HEK293T (cell line): ENCODE measurements around the gene TTLL11.

Source experiments
- CTCF ChIA-PET: fragments of 350-600 bp; formaldehyde crosslinking; extraction: SDS; loops from one replicate; lab custom pipeline; 2021; ENCODE audit warnings: antibody characterized with exemption, inconsistent platforms; lab: Yijun Ruan, JAX
- POLR2A ChIA-PET: fragments of 350-600 bp; formaldehyde crosslinking; extraction: SDS; loops from one replicate; lab custom pipeline; 2020; ENCODE audit warnings: antibody characterized with exemption, inconsistent platforms; lab: Yijun Ruan, JAX
- DNase-seq: peaks from one replicate; pipeline ENCODE4 v3.0.0; 2012; ENCODE audit warnings: mixed read lengths; ENCODE audit errors: extremely low spot score
- ARNT ChIP-seq: fragments of 450-650 bp; IDR thresholded peaks from 2 replicates; pipeline ENCODE4 v1.6.1; 2017; ENCODE audit warnings: mild to moderate bottlenecking
- BHLHE40 ChIP-seq: fragments of 450-650 bp; IDR thresholded peaks from 2 replicates; pipeline ENCODE4 v1.6.1; 2016; ENCODE audit warnings: mild to moderate bottlenecking, moderate library complexity, borderline replicate concordance
- CTBP1 ChIP-seq: fragments of 450-650 bp; IDR thresholded peaks from 2 replicates; pipeline ENCODE4 v1.6.1; 2016; ENCODE audit warnings: borderline replicate concordance
- ELF4 ChIP-seq: fragments of 450-650 bp; IDR thresholded peaks from 2 replicates; pipeline ENCODE4 v1.6.1; 2017; ENCODE audit warnings: antibody characterized with exemption
- FOXA1 ChIP-seq: fragments of 450-650 bp; IDR thresholded peaks from 2 replicates; pipeline ENCODE4 v1.6.1; 2016; ENCODE audit warnings: mild to moderate bottlenecking
- FOXK2 ChIP-seq: fragments of 450-650 bp; IDR thresholded peaks from 2 replicates; pipeline ENCODE4 v1.6.1; 2016; ENCODE audit warnings: mild to moderate bottlenecking
- FOXM1 ChIP-seq: fragments of 450-650 bp; IDR thresholded peaks from 2 replicates; pipeline ENCODE4 v1.6.1; 2017; ENCODE audit warnings: mild to moderate bottlenecking, borderline replicate concordance
- HDGF ChIP-seq: fragments of 450-650 bp; IDR thresholded peaks from 2 replicates; pipeline ENCODE4 v1.6.1; 2017; ENCODE audit warnings: antibody characterized with exemption, borderline replicate concordance
- L3MBTL2 ChIP-seq: fragments of 450-650 bp; conservative IDR thresholded peaks from 2 replicates; pipeline ENCODE4 v1.6.1; 2016; ENCODE audit warnings: mild to moderate bottlenecking
- LEF1 ChIP-seq: fragments of 450-650 bp; IDR thresholded peaks from 2 replicates; pipeline ENCODE4 v1.6.1; 2017; ENCODE audit warnings: mild to moderate bottlenecking, borderline replicate concordance
- NFRKB ChIP-seq: fragments of 450-650 bp; IDR thresholded peaks from 2 replicates; pipeline ENCODE4 v1.6.1; 2016; ENCODE audit warnings: mild to moderate bottlenecking, moderate library complexity
- SP1 ChIP-seq: fragments of 450-650 bp; IDR thresholded peaks from 2 replicates; pipeline ENCODE4 v1.6.1; 2017
- SUZ12 ChIP-seq: fragments of 450-650 bp; IDR thresholded peaks from 2 replicates; pipeline ENCODE4 v1.6.1; 2016; ENCODE audit warnings: mild to moderate bottlenecking
- TARDBP ChIP-seq: fragments of 450-650 bp; IDR thresholded peaks from 2 replicates; pipeline ENCODE4 v1.6.1; 2016
- ZNF384 ChIP-seq: fragments of 450-650 bp; IDR thresholded peaks from 2 replicates; pipeline ENCODE4 v1.6.1; 2016
- TF ChIP-seq, protein P1 (sequence below): fragments of 450-650 bp; IDR thresholded peaks from 2 replicates; pipeline ENCODE4 v1.6.1; 2016

Gene TTLL11

GRCh38 chr9:122134822-122135528 is 41.9 kb upstream of the TTLL11 start:
- POLR2A ChIA-PET, result interaction anchor here (1.1 kb wide), 1 partner anchor 57 kb away, joined by 3 read pairs; no protein-coding TSS in a partner anchor
- CTCF ChIA-PET, result interaction anchor here (0.8 to 2.4 kb wide), 4 partner anchors 10 to 24 kb away, joined by 3 to 12 read pairs (median 3); no protein-coding TSS in a partner anchor
- TF ChIP-seq ARNT (no peak), HDGF (no peak), ZNF384 (no peak), FOXK2 (no peak), FOXA1 (no peak), ELF4 (no peak), TARDBP (no peak), CTBP1 (no peak), BHLHE40 (no peak), LEF1 (no peak)
- no peak for DNase-seq

DNA sequence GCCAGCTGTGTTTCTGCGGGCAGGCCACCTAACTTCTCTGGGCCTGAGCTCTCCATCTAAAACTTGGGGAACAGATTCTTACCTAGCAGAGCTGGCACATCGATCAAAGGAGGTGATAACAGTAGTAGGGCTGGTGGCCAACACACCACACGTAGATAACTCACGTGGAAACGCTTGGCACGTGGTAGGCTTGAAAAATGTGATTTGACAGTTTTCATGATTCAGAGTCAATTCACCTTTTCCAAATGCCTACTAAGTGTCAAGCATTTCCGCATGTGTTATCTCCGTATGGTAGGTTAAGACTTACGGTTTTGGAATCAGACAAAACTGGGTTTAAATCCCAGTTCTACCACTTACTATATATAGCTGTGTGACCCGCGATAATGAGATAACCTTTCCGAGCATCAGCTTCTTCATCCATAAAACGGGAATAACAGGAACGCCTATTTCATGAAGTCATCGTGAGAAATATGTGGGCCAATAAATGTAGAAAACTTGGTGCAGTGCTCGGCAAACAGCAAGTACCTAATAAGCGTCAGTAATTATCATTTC is 41.0 kb upstream of the TTLL11 start:
- no peak for TF ChIP-seq NFRKB
- TF ChIP-seq BHLHE40, result no peak
- TF ChIP-seq LEF1, result no peak
- no peak for TF ChIP-seq FOXM1
- no peak for TF ChIP-seq L3MBTL2
- no peak for TF ChIP-seq ARNT
- TF ChIP-seq, protein P1, sequence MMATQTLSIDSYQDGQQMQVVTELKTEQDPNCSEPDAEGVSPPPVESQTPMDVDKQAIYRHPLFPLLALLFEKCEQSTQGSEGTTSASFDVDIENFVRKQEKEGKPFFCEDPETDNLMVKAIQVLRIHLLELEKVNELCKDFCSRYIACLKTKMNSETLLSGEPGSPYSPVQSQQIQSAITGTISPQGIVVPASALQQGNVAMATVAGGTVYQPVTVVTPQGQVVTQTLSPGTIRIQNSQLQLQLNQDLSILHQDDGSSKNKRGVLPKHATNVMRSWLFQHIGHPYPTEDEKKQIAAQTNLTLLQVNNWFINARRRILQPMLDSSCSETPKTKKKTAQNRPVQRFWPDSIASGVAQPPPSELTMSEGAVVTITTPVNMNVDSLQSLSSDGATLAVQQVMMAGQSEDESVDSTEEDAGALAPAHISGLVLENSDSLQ, result no peak
- TF ChIP-seq SP1, result no peak
- TF ChIP-seq HDGF, result no peak
- no peak for TF ChIP-seq FOXK2
- no peak for TF ChIP-seq ELF4
- TF ChIP-seq CTBP1, result no peak
- TF ChIP-seq ZNF384, result no peak
- no peak for DNase-seq
- ChIA-PET CTCF (interaction anchor here (0.9 to 2.4 kb wide), 3 partner anchors 10 to 35 kb away, joined by 3 to 12 read pairs (median 3); no protein-coding TSS in a partner anchor), POLR2A (no interaction called here)

DNA sequence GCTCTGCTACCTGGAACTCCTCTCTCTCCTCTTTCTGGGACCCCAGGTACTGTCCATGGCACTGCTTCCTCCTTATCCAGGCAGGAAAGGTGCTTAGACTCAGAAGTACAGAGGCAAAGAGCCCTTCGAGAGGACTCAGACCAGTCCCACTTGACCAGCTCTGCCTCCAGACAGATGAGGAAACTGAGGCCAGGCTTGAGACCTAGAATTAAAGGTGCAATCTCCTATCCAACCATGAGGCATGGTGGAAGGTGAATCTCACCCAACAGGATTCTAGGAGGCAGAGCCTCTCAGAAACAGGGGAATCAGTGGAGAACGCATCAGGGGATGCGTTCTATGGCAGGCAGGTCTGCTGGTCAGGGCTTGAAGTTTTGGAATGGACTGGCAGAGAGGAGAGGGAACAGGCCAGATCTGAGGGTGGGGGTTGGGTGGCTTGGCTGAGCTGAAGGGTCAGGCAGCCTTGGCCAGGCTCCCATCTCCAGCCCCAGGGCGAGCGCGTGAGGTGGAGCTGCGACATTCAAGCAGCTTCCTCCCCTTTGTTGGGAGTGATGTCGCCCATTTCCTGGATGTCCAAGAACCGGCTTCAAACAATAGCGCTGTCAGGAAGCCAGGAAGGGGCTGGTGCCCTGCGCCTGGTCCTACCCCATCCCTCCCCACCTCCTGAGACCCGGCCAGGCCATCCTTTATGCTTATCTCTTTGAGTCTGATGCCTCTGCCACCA is 40.3 kb upstream of the TTLL11 start:
- no peak for DNase-seq
- TF ChIP-seq FOXK2 (no peak), ZNF384 (no peak), LEF1 (no peak), ARNT (no peak)
- CTCF ChIA-PET, result interaction anchor here (1.1 to 2.4 kb wide), 2 partner anchors 9 to 34 kb away, joined by 3 to 12 read pairs; no protein-coding TSS in a partner anchor
- POLR2A ChIA-PET, result no interaction called here

DNA sequence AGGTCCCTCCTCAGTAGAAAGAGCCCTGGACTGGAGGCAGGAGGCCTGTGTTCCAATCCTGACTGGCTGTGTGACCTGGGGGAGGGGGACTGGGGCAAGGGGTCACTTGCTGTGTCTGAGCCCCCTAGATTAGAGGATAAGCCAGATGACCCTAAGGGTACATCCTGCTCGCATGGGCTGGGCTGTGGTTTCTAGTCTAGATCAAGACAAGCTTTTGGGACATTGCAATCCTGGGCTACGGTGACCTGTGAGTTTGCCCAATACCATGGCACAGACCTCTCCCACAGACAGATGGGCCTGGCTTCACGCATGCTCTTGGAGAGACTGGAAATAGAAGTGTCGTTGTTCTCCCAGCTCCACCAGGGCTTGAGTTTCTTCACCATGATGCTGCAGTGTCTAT is 39.4 kb upstream of the TTLL11 start:
- TF ChIP-seq FOXM1 (no peak), BHLHE40 (no peak), FOXK2 (no peak), LEF1 (no peak), SP1 (no peak), ZNF384 (no peak), L3MBTL2 (no peak), FOXA1 (no peak), CTBP1 (no peak), NFRKB (no peak), ELF4 (no peak), SUZ12 (no peak)
- TF ChIP-seq, protein P1, result no peak
- POLR2A ChIA-PET, result no interaction called here
- CTCF ChIA-PET, result interaction anchor here (1.1 kb wide), 1 partner anchor 33 kb away, joined by 3 read pairs; no protein-coding TSS in a partner anchor
- DNase-seq, result no peak

GRCh38 chr9:122131401-122132001 is 38.4 kb upstream of the TTLL11 start:
- DNase-seq, result no peak
- ChIA-PET CTCF (interaction anchor here (0.7 kb wide), 1 partner anchor 8 kb away, joined by 3 read pairs; no protein-coding TSS in a partner anchor), POLR2A (no interaction called here)
- TF ChIP-seq BHLHE40 (no peak), NFRKB (no peak), L3MBTL2 (no peak), FOXK2 (no peak), ZNF384 (no peak), LEF1 (no peak), HDGF (no peak), SUZ12 (no peak), ARNT (no peak), CTBP1 (no peak), FOXA1 (no peak), TARDBP (no peak), ELF4 (no peak), FOXM1 (no peak), SP1 (no peak)
- TF ChIP-seq, protein P1, result no peak
